ENCODE measurements around the gene CIAO3.

CIAO3 gene

DNA sequence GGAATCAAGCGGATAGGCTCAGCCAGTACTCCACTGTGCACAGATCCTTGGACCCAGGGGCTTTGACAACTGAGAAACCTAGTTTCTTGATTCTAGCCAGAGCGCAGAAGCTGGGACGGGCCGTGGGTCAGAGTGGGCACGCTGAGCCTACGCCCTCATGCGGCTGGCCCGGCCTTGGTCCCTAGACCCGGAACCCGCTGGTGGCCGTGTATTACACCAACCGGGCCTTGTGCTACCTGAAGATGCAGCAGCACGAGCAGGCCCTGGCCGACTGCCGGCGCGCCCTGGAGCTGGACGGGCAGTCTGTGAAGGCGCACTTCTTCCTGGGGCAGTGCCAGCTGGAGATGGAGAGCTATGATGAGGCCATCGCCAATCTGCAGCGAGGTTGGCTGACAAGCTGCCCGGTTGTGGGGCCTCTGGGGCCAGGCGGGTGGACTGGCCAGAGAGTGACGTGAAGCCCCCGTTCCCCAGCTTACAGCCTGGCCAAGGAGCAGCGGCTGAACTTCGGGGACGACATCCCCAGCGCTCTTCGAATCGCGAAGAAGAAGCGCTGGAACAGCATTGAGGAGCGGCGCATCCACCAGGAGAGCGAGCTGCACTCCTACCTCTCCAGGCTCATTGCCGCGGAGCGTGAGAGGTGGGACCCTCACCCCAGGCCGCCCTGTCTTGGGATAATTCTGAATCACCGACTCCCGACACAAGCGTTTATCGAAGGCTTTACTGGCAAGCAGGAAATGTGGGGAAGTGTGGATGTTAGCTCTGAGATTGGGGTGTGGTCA is 59.6 kb downstream of the CIAO3 start:
- TF ChIP-seq, protein P1, sequence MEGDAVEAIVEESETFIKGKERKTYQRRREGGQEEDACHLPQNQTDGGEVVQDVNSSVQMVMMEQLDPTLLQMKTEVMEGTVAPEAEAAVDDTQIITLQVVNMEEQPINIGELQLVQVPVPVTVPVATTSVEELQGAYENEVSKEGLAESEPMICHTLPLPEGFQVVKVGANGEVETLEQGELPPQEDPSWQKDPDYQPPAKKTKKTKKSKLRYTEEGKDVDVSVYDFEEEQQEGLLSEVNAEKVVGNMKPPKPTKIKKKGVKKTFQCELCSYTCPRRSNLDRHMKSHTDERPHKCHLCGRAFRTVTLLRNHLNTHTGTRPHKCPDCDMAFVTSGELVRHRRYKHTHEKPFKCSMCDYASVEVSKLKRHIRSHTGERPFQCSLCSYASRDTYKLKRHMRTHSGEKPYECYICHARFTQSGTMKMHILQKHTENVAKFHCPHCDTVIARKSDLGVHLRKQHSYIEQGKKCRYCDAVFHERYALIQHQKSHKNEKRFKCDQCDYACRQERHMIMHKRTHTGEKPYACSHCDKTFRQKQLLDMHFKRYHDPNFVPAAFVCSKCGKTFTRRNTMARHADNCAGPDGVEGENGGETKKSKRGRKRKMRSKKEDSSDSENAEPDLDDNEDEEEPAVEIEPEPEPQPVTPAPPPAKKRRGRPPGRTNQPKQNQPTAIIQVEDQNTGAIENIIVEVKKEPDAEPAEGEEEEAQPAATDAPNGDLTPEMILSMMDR (IDR thresholded peaks at IDR 0.05; ENCODE audit: insufficient read depth, low read depth, low read length, missing control alignments): no peak
- DNase-seq (ENCODE audit: low read depth): peak; percentile 49

DNA sequence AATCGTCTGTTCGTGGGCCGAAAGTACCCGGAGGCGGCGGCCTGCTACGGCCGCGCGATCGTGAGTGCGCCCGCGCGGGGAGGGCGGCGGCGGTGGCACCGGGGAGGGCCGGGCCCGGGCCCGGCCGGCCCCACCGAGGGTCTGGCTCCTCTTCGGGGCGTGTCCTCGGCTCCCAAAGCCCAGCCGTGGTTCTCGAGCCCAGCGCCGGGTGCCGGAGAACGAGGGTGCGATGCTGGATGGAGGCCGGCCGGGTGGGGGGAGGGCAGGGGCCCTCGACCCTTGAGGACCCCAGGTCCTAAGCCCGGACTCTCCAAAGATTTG is 60.2 kb downstream of the CIAO3 start:
- TF ChIP-seq, protein P1 (IDR thresholded peaks at IDR 0.05; ENCODE audit: insufficient read depth, low read depth, low read length, missing control alignments): no peak
- peak overlapping the region; percentile 83 for H3K4me3 ChIP-seq (ENCODE audit: low read depth, low read length)
- DNase-seq (ENCODE audit: low read depth): no peak

More for the DNA sequence above, 59.6 kb downstream of the CIAO3 start:
- H3K4me3 ChIP-seq (ENCODE audit: low read depth, low read length): peak overlapping the region; percentile 83

DNA sequence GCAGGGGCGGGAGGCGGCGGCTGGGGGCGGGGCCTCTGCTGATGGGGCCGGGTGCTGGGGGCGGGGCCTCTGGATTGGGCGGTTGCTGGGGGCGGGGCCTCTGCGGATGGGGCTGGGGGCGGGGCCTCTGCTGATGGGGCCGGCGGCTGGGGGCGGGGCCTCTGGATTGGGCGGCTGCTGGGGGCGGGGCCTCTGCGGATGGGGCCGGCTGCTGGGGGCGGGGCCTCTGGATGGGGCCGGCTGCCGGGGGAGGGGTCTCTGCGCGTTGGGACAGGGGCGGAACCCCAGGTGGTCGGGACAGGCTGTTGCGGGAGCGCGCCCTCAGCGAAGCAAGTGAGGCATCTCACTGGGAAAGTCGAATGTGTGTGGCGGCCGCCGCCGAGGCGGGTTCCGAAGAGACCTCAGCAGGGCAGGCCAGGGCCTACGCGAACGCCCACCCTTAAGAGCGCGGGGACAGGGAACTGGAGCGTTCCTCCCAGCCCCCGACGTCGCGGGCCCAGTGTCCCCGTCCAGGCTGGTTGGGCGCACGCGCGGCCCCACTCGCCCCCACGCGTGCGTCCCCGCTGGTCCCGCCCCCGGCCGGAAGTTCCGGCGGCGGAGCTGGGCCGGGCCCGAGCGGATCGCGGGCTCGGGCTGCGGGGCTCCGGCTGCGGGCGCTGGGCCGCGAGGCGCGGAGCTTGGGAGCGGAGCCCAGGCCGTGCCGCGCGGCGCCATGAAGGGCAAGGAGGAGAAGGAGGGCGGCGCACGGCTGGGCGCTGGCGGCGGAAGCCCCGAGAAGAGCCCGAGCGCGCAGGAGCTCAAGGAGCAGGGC is 60.8 kb downstream of the CIAO3 start, which contains the start of gene STUB1:
STUB1 (plus strand) TSS at position 597 of the 811 bp plus-strand sequence; CDS start at position 713, 116 bp downstream.
- peak; percentile 91 for DNase-seq (ENCODE audit: low read depth)
- TF ChIP-seq, protein P1 (IDR thresholded peaks at IDR 0.05; ENCODE audit: insufficient read depth, low read depth, low read length, missing control alignments): no peak
- H3K4me3 ChIP-seq (ENCODE audit: low read depth, low read length): peak within 1 kb of the TSS; percentile 83
